BJ (cell line): ENCODE data around the gene SH3YL1. TPM values are rescaled to one million over a fixed set of nuclear protein-coding genes. Genes with fewer than 3 reads are reported as not detected.

ENCODE experiments used
- CTCF ChIA-PET: fragments of 350-600 bp; formaldehyde crosslinking; extraction: SDS; loops from one replicate; lab custom pipeline; 2021; ENCODE audit warnings: antibody characterized with exemption, inconsistent platforms; lab: Yijun Ruan, JAX
- POLR2A ChIA-PET: fragments of 300-600 bp; sonication (Branson Sonifier 250); formaldehyde crosslinking; extraction: SDS; loops from one replicate; lab custom pipeline; 2021; ENCODE audit warnings: antibody characterized with exemption; lab: Charles Lee
- DNase-seq: peaks from one replicate; pipeline ENCODE4 v3.0.0-alpha.2; 2011; ENCODE audit warnings: low read depth
- H3K27me3 ChIP-seq: 2 replicates; pipeline ENCODE4 v1.6.0; 2011; ENCODE audit warnings: low read length; ENCODE audit not compliant: control insufficient read depth, insufficient read depth
- H3K36me3 ChIP-seq: 2 replicates; pipeline ENCODE4 v1.5.1; 2011; ENCODE audit warnings: low read length; ENCODE audit not compliant: control insufficient read depth, insufficient read depth
- H3K4me3 ChIP-seq: 2 replicates; pipeline ENCODE4 v1.5.1; 2011; ENCODE audit warnings: low read depth, mild to moderate bottlenecking, control low read depth, low read length
- CTCF ChIP-seq: IDR thresholded peaks from 2 replicates; pipeline ENCODE4 v1.5.1; 2011; ENCODE audit warnings: low read depth, mild to moderate bottlenecking, control low read depth, inconsistent platforms, low read length, moderate library complexity; ENCODE audit not compliant: insufficient read depth
- polyA plus RNA-seq: library from polyadenylated mRNA; depleted of rRNA; stranded (reverse); fragments of >200 nt; gene quantifications from 2 replicates; pipeline ENCODE4 v1.2.3, GENCODE V29; 2011

Gene SH3YL1
- polyA plus RNA-seq, 1 experiment, result 19.0 TPM

DNA sequence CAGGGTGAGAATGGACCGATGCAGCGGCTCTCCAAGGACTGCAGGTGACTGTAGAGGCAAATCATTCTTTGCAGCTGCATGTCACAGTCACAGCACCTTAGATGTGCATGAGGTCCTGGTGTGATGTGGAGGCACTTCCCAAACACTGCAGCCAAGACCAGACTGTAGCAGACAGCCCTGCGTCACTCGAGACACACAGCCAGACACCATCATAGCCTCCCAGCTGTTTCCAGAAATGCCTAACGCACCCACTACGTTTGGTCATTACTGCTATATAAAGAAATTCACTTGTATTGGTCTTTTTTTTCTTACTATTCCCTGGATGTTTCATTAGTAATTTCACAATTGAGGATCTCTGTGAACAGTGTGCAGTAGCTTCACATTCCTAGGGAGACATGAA is 60.9 kb downstream of the SH3YL1 start:
- H3K36me3 ChIP-seq, result no peaks in the 10 kb centered on the region
- POLR2A ChIA-PET, result no interaction called here
- no peak for TF ChIP-seq CTCF
- CTCF ChIA-PET, result no interaction called here
- DNase-seq, result no peak
- H3K4me3 ChIP-seq, result no peak overlapping the region
- H3K27me3 ChIP-seq, result no peaks in the 10 kb centered on the region

DNA sequence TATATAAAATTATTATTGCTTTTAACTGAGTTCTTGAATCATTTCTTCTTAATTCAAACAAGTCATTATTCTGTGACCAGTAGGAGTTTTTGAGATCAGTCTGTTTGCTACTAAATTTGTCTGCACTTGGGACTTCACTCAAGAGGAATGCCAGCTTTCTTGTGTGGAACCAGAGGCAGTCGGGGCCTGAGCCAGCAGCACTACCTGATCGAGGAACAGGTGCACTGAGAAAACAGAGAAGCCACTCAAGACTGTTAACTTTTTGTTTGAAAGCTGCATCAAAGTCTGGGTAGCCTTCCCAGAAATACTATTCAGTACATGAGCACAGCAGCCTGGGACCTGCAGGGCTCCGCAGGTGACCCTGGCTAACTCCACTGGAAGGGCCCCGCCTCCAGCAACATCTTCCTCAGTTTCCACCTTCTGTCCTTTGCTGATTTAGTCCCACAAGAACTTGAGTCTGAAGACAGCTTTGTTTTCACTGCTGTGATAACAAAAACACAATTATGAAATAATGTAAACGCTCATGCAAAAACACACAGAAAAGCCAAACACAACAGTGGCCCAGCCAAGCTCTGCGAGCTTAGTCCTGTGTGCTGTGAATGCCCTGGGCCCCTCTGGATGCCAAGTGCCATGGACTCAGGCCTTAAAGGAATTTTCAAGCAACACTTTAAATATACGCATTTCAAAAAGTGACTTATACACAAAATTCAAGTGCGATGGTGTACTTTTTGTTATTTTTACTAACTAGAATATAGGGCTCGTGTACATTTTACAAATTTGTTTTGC is 62.0 kb downstream of the SH3YL1 start:
- Histone ChIP-seq H3K36me3 (no peaks in the 10 kb centered on the region), H3K4me3 (no peak overlapping the region), H3K27me3 (no peaks in the 10 kb centered on the region)
- DNase-seq, result no peak
- no peak for TF ChIP-seq CTCF
- ChIA-PET POLR2A (no interaction called here), CTCF (no interaction called here)

DNA sequence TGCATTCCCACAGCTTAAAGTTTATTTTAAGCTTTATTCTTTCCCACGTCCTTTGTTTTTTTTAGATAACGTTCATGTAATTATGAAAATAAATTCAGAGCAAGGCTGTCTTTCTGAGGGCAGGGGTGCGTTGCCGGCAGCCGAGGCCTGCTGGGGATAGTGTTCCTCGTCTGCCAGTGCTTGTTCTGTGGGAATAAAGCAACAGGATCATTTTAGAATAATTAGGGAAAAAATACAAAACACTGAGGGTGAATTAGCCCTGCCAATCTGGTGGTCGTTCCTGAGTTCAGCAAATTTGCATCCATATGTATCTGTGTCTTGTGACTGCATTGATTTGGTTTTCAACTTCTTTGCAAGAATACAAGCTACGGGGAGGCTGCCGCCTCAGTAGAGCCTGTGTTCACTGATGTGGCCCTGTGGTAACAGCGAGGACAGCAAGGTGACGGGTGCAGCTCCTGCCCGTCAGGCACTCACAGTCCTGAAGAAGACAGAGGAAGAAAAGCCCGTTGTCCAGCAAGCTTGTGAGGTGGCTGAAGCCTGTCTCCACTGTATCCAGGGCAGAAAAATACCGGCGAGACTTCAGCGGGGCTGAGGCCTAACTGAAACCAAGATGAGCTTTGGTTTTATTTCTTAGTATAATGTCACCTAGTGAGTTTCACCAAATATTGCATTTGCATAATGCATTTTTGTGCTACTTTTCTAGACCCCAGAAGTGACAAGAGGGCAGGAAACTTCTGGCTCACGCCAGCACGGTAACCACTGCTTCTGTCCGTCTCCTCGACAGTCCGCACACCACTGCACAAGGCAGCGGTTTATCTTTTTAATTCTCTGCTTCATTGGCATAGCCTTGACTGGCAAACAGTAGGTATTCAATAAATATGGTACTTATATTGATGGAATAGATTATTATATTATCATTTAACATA is 64.5 kb downstream of the SH3YL1 start:
- Histone ChIP-seq H3K4me3 (no peak overlapping the region), H3K27me3 (no peaks in the 10 kb centered on the region), H3K36me3 (no peaks in the 10 kb centered on the region)
- no peak for TF ChIP-seq CTCF
- DNase-seq, result no peak
- CTCF ChIA-PET, result interaction anchor here (0.8 kb wide), 1 partner anchor 89 kb away, joined by 3 read pairs; no protein-coding TSS in a partner anchor
- POLR2A ChIA-PET, result no interaction called here

DNA sequence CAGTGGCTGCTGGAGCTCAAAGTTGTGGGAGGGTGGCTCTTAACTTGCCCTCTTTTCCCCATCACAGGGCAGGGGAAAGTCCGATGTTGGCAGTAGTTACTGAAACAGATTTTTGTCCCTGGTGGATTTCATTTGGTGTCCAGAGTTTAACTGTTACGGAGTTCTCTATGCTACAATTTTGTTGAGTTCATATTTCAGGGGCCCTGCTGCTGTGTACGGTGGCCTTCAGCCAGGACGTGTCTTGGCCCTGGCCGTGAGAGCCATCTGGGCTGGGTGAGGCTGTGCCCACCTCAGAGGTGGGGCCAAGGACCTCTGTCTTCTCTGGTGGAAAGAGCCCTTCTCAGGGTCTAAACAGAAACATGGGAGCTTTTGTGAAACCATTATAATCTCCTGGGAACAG is 67.4 kb downstream of the SH3YL1 start:
- Histone ChIP-seq H3K4me3 (no peak overlapping the region), H3K36me3 (no peaks in the 10 kb centered on the region), H3K27me3 (no peaks in the 10 kb centered on the region)
- ChIA-PET CTCF (no interaction called here), POLR2A (no interaction called here)
- DNase-seq, result no peak
- no peak for TF ChIP-seq CTCF

GRCh38 chr2:195932-196331 is 67.9 kb downstream of the SH3YL1 start:
- no peak for DNase-seq
- Histone ChIP-seq H3K27me3 (no peaks in the 10 kb centered on the region), H3K36me3 (no peaks in the 10 kb centered on the region), H3K4me3 (no peak overlapping the region)
- POLR2A ChIA-PET, result no interaction called here
- no peak for TF ChIP-seq CTCF
- CTCF ChIA-PET, result no interaction called here
